ENCODE data around the gene PLEKHA8.

The PLEKHA8 gene

GRCh38 chr7:30177965-30178364 is 149.8 kb downstream of the PLEKHA8 start:
- DNase-seq (ENCODE audit: low read depth, low spot score): no peak
- H3K27ac ChIP-seq: no peak overlapping the region

DNA sequence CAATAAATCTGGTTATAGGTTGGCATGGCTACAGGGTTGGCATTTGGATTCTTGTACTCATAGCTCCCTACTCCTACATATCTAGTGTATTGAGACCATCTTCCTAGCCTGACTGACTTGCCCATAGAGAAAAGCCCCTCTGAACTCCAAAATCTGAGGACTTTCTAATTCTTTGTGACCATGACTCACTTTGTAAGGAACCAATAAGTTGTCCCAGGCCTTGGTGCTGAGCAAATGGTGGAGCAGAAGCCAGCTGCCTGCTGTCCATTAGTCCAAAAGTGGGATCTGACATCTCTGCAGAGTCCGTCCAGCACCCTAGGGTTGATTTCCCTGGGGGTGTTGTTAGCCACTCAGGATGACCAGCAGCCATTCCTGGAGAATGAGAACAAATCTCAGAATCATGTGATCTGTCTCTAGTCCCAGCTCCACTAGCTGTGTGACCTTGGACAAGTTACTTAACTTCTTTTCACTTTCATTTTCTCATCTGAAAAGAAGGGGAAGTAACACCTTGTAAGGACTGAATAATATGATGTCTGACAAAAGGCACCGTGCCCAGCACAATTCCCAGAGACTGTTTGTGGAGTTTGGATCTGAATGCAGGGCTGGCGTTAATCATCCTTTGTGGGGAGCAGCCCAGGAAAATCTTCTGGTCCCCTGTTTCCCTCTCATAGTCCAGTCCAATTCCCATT is 150.7 kb downstream of the PLEKHA8 start:
- H3K27ac ChIP-seq: no peak overlapping the region
- no peak for DNase-seq (ENCODE audit: low read depth, low spot score)
